Panc1 (cell line): ENCODE measurements around the gene ZG16. TPM values are rescaled to one million over a fixed set of nuclear protein-coding genes. Genes with fewer than 3 reads are reported as not detected.
A peak's percentile ranks its signal among the peaks of the same experiment; 100 is the strongest.

Source experiments
- ATAC-seq: fragments of 200-7000 bp; cut with Tn5 transposase; 2 replicates; pipeline ENCODE4 v1.9.1; 2020; ENCODE audit warnings: mild to moderate bottlenecking, moderate library complexity
- BruUV-seq: library from RNA; stranded (reverse); fragments of 400-500 nt; replicated peaks from 2 replicates; lab custom pipeline; 2021; lab: Mats Ljungman, UMichigan
- CTCF ChIA-PET: fragments of 300-600 bp; sonication (Branson Sonifier 250); formaldehyde crosslinking; loops from one replicate; lab custom pipeline; 2022; ENCODE audit warnings: antibody characterized with exemption; lab: Charles Lee
- POLR2A ChIA-PET: fragments of 300-600 bp; sonication (Branson Sonifier 250); formaldehyde crosslinking; loops from one replicate; lab custom pipeline; 2022; ENCODE audit warnings: antibody characterized with exemption; lab: Charles Lee
- DNase-seq: peaks from one replicate; pipeline ENCODE4 v3.0.0-alpha.2; 2010; ENCODE audit warnings: low read depth, low spot score
- H3K27ac ChIP-seq: 2 replicates; pipeline ENCODE4 v1.5.1; 2011; ENCODE audit warnings: mild to moderate bottlenecking, low read length, inconsistent platforms
- H3K27me3 ChIP-seq: fragments of 200-500 bp; sonication (Bioruptor generic); 2 replicates; pipeline ENCODE4 v1.6.0; 2014; ENCODE audit warnings: low read length, inconsistent platforms; ENCODE audit not compliant: control insufficient read depth, insufficient read depth
- H3K36me3 ChIP-seq: fragments of 200-500 bp; sonication (Bioruptor generic); 2 replicates; pipeline ENCODE4 v1.5.1; 2014; ENCODE audit warnings: inconsistent platforms, mild to moderate bottlenecking, low read length, moderate library complexity; ENCODE audit not compliant: control insufficient read depth, insufficient read depth
- H3K4me1 ChIP-seq: 2 replicates; pipeline ENCODE4 v1.5.1; 2011; ENCODE audit warnings: inconsistent platforms, mild to moderate bottlenecking, low read length, moderate library complexity; ENCODE audit not compliant: control insufficient read depth, insufficient read depth
- H3K4me3 ChIP-seq, 2 experiments: 2 replicates each; pipeline ENCODE4 v1.5.1; 2011 to 2012; ENCODE audit warnings: low read depth in 2 of 2, low read length in 2 of 2, mild to moderate bottlenecking in 2 of 2, inconsistent platforms in 1 of 2, moderate library complexity in 1 of 2
- H3K9me3 ChIP-seq: fragments of 200-500 bp; sonication (Bioruptor generic); 2 replicates; pipeline ENCODE4 v1.5.1; 2014; ENCODE audit warnings: low read depth, mild to moderate bottlenecking, inconsistent platforms, low read length, moderate library complexity; ENCODE audit not compliant: control insufficient read depth, insufficient read depth
- POLR2AphosphoS5 ChIP-seq: IDR thresholded peaks from 2 replicates; pipeline ENCODE4 v1.6.1; 2012; ENCODE audit warnings: mild to moderate bottlenecking, low read depth, low read length, moderate library complexity
- SIN3A ChIP-seq: IDR thresholded peaks from 2 replicates; pipeline ENCODE4 v1.6.1; 2012; ENCODE audit warnings: low read depth, mild to moderate bottlenecking, low read length, moderate library complexity, borderline replicate concordance; ENCODE audit not compliant: insufficient read depth
- TCF7L2 ChIP-seq: IDR thresholded peaks from 2 replicates; pipeline ENCODE4 v1.6.1; 2011; ENCODE audit warnings: mild to moderate bottlenecking, low read depth, low read length, inconsistent platforms
- in situ Hi-C: cut with HindIII; loops from 2 replicates; pipeline ENCODE4 v1.10.0; 2016; ENCODE audit warnings: low sequenced_read_pairs, low pct_unique_long_range_greater_than_20kb
- intact Hi-C: fragments of 100-400 bp; cut with micrococcal nuclease; formaldehyde crosslinking; loops from one replicate; pipeline ENCODE4 v1.10.0; 2022; ENCODE audit not compliant: unreplicated experiment
- total RNA-seq: library from RNA; stranded (reverse); gene quantifications from one replicate; pipeline ENCODE4 v1.2.1, GENCODE V29; 2021; ENCODE audit not compliant: unreplicated experiment
- TF ChIP-seq, protein P1 (sequence below), 2 experiments: IDR thresholded peaks; 2 replicates each; pipeline ENCODE4 v1.6.1; 2011 to 2012; ENCODE audit warnings: low read depth in 2 of 2, control low read depth in 1 of 2, low read length in 1 of 2, mild to moderate bottlenecking in 1 of 2, moderate library complexity in 1 of 2; ENCODE audit not compliant: insufficient read depth in 1 of 2
- TF ChIP-seq, protein P2 (sequence below): fragments of 450-650 bp; IDR thresholded peaks from 2 replicates; pipeline ENCODE4 v1.5.1; 2017; ENCODE audit warnings: mild to moderate bottlenecking

The ZG16 gene
- total RNA-seq, 1 experiment from 2014 or later: not detected

DNA sequence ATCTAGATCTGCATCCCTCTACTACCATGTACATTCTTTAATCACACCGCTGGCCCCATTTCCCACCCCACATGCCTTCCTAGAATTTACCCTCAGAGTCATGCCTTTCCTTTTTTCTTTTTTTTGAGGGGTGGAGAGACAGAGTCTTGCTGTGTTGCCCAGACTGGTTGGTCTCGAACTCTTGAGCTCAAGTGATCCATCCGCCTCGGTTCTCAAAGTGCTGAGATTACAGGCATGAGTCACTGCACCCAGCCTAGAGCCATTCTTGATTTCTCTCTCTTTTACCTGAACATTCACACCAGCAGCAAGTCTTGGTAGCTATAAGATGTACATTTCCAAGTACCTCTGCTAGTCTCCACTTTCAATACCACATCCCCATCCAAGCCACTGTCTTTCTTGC is 40.0 kb downstream of the ZG16 start:
- no peaks in the 10 kb centered on the region for H3K9me3 ChIP-seq
- DNase-seq: no peak
- POLR2A ChIA-PET: no interaction called here
- peak overlapping the region; percentile 59 for H3K27ac ChIP-seq
- H3K4me3 ChIP-seq: peak overlapping the region in 1 of 2 experiments; percentile 7; a peak in 1 of 4 replicates
- no peak for ATAC-seq
- intact Hi-C loops (loop anchor here (10.0 kb wide), 1 partner anchor 123 kb away; no protein-coding TSS in a partner anchor), in situ Hi-C loops (no loop called here)
- TSS peak; percentile 50 for BruUV-seq
- CTCF ChIA-PET: interaction anchor here (0.7 kb wide), 1 partner anchor 8 kb away, joined by 20 read pairs; no protein-coding TSS in a partner anchor
- peaks cover 3% of the 10 kb centered on the region for H3K36me3 ChIP-seq
- no peak for TF ChIP-seq POLR2AphosphoS5
- TF ChIP-seq, protein P1, sequence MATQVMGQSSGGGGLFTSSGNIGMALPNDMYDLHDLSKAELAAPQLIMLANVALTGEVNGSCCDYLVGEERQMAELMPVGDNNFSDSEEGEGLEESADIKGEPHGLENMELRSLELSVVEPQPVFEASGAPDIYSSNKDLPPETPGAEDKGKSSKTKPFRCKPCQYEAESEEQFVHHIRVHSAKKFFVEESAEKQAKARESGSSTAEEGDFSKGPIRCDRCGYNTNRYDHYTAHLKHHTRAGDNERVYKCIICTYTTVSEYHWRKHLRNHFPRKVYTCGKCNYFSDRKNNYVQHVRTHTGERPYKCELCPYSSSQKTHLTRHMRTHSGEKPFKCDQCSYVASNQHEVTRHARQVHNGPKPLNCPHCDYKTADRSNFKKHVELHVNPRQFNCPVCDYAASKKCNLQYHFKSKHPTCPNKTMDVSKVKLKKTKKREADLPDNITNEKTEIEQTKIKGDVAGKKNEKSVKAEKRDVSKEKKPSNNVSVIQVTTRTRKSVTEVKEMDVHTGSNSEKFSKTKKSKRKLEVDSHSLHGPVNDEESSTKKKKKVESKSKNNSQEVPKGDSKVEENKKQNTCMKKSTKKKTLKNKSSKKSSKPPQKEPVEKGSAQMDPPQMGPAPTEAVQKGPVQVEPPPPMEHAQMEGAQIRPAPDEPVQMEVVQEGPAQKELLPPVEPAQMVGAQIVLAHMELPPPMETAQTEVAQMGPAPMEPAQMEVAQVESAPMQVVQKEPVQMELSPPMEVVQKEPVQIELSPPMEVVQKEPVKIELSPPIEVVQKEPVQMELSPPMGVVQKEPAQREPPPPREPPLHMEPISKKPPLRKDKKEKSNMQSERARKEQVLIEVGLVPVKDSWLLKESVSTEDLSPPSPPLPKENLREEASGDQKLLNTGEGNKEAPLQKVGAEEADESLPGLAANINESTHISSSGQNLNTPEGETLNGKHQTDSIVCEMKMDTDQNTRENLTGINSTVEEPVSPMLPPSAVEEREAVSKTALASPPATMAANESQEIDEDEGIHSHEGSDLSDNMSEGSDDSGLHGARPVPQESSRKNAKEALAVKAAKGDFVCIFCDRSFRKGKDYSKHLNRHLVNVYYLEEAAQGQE (IDR thresholded peaks at IDR 0.05; ENCODE audit: insufficient read depth in 1 of 2, low read depth in 2 of 2, low read length in 1 of 2): no peak
- TF ChIP-seq, protein P2, sequence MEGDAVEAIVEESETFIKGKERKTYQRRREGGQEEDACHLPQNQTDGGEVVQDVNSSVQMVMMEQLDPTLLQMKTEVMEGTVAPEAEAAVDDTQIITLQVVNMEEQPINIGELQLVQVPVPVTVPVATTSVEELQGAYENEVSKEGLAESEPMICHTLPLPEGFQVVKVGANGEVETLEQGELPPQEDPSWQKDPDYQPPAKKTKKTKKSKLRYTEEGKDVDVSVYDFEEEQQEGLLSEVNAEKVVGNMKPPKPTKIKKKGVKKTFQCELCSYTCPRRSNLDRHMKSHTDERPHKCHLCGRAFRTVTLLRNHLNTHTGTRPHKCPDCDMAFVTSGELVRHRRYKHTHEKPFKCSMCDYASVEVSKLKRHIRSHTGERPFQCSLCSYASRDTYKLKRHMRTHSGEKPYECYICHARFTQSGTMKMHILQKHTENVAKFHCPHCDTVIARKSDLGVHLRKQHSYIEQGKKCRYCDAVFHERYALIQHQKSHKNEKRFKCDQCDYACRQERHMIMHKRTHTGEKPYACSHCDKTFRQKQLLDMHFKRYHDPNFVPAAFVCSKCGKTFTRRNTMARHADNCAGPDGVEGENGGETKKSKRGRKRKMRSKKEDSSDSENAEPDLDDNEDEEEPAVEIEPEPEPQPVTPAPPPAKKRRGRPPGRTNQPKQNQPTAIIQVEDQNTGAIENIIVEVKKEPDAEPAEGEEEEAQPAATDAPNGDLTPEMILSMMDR: no peak
- no peak for TF ChIP-seq SIN3A
- no peak for TF ChIP-seq TCF7L2
- peaks cover 68% of the 10 kb centered on the region for H3K4me1 ChIP-seq
- H3K27me3 ChIP-seq: no peaks in the 10 kb centered on the region

DNA sequence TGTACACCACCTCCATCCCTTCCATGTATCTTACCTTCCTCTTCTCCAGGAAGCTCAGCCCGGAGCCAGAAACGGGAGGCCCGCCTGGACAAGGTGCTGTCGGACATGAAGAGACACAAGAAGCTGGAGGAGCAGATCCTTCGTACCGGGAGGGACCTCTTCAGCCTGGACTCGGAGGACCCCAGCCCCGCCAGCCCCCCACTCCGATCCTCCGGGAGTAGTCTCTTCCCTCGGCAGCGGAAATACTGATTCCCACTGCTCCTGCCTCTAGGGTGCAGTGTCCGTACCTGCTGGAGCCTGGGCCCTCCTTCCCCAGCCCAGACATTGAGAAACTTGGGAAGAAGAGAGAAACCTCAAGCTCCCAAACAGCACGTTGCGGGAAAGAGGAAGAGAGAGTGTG is 41.5 kb downstream of the ZG16 start:
- in situ Hi-C loops (no loop called here), intact Hi-C loops (loop anchor here (10.0 kb wide), 1 partner anchor 125 kb away; no protein-coding TSS in a partner anchor)

More for the DNA sequence above, 41.5 kb downstream of the ZG16 start:
- no peaks in the 10 kb centered on the region for H3K27me3 ChIP-seq
- ATAC-seq (no peak), DNase-seq (no peak)
- peaks cover 61% of the 10 kb centered on the region for H3K4me1 ChIP-seq
- H3K36me3 ChIP-seq: peaks cover 3% of the 10 kb centered on the region
- POLR2A ChIA-PET: interaction anchor here (0.5 kb wide), 1 partner anchor 192 kb away, joined by 6 read pairs; no protein-coding TSS in a partner anchor
- no peak for TF ChIP-seq POLR2AphosphoS5
- TF ChIP-seq, protein P1 (IDR thresholded peaks at IDR 0.05; ENCODE audit: insufficient read depth in 1 of 2, low read depth in 2 of 2, low read length in 1 of 2): no peak
- peak overlapping the region; percentile 94 for H3K27ac ChIP-seq
- no TSS peak for BruUV-seq
- CTCF ChIA-PET: interaction anchor here (0.6 to 1.9 kb wide), 3 partner anchors 29 to 213 kb away, joined by 3 to 10 read pairs (median 5); no protein-coding TSS in a partner anchor
- H3K4me3 ChIP-seq: peak overlapping the region; percentile 69 to 94
- no peaks in the 10 kb centered on the region for H3K9me3 ChIP-seq
